HepG2 (cell line): Measurements from ENCODE around the gene PPP2R2C. TPM values are rescaled to one million over a fixed set of nuclear protein-coding genes. Genes with fewer than 3 reads are reported as not detected.

Experiments
- CREB1 ChIP-seq, 2 experiments: fragments of 450-650 bp in 1 of 2; IDR thresholded peaks; 2 replicates each; pipeline ENCODE4 v1.6.1; 2016 to 2017; ENCODE audit warnings: control low read depth in 1 of 2, mild to moderate bottlenecking in 1 of 2, missing compliant biosample characterization in 1 of 2, missing genetic modification characterization in 1 of 2
- HDAC6 ChIP-seq: fragments of 200-600 bp; sonication (generic); IDR thresholded peaks from 2 replicates; pipeline ENCODE4 v1.7.0; 2017; ENCODE audit warnings: mild to moderate bottlenecking, antibody characterized with exemption, low read length, low read depth
- KLF12 ChIP-seq: sonication (generic); formaldehyde crosslinking; IDR thresholded peaks from 2 replicates; pipeline ENCODE4 v1.4.0; 2020; ENCODE audit warnings: missing genetic modification reagents, borderline replicate concordance
- MEF2D ChIP-seq: sonication (generic); formaldehyde crosslinking; IDR thresholded peaks from 2 replicates; pipeline ENCODE4 v1.5.1; 2020; ENCODE audit warnings: mild to moderate bottlenecking, missing genetic modification reagents
- NR2F1 ChIP-seq, 2 experiments: fragments of 450-650 bp in 1 of 2; formaldehyde crosslinking in 1 of 2; IDR thresholded peaks; 2 replicates each; pipeline versions ENCODE4 v1.5.0 to v1.6.1; 2016 to 2020; ENCODE audit warnings: mild to moderate bottlenecking in 1 of 2, missing compliant biosample characterization in 1 of 2, missing genetic modification reagents in 1 of 2, moderate library complexity in 1 of 2
- RELA ChIP-seq: sonication (generic); formaldehyde crosslinking; IDR thresholded peaks from 2 replicates; pipeline ENCODE4 v1.4.0; 2020; ENCODE audit warnings: missing genetic modification reagents
- RFXAP ChIP-seq: sonication (generic); formaldehyde crosslinking; IDR thresholded peaks from 2 replicates; pipeline ENCODE4 v1.4.0; 2020; ENCODE audit warnings: missing genetic modification reagents, borderline replicate concordance
- SMAD9 ChIP-seq: sonication (generic); formaldehyde crosslinking; IDR thresholded peaks from 2 replicates; pipeline ENCODE4 v1.5.1; 2020; ENCODE audit warnings: mild to moderate bottlenecking, missing genetic modification reagents
- SP140L ChIP-seq: sonication (generic); formaldehyde crosslinking; IDR thresholded peaks from 2 replicates; pipeline ENCODE4 v1.4.0; 2020; ENCODE audit warnings: missing genetic modification reagents, borderline replicate concordance
- ZNF124 ChIP-seq: sonication (generic); formaldehyde crosslinking; IDR thresholded peaks from 2 replicates; pipeline ENCODE4 v1.4.0; 2020; ENCODE audit warnings: missing genetic modification reagents
- ZNF253 ChIP-seq: sonication (generic); formaldehyde crosslinking; IDR thresholded peaks from 2 replicates; pipeline ENCODE4 v1.8.0; 2022; ENCODE audit warnings: mild to moderate bottlenecking, missing genetic modification reagents, borderline replicate concordance
- ZNF496 ChIP-seq: sonication (generic); formaldehyde crosslinking; IDR thresholded peaks from 2 replicates; pipeline ENCODE4 v1.8.1; 2023; ENCODE audit warnings: mild to moderate bottlenecking, moderate library complexity, missing genetic modification reagents; ENCODE audit not compliant: insufficient replicate concordance
- ZNF550 ChIP-seq: sonication (generic); formaldehyde crosslinking; IDR thresholded peaks from 2 replicates; pipeline ENCODE4 v1.4.0; 2020; ENCODE audit warnings: mild to moderate bottlenecking, missing genetic modification reagents, borderline replicate concordance
- ZNF839 ChIP-seq: sonication (generic); formaldehyde crosslinking; IDR thresholded peaks from 2 replicates; pipeline ENCODE4 v1.4.0; 2020; ENCODE audit warnings: missing genetic modification reagents, mild to moderate bottlenecking, borderline replicate concordance
- polyA plus RNA-seq, 8 experiments: library from polyadenylated mRNA; depleted of rRNA in 3 of 8; stranded (reverse) in 7 of 8; unstranded in 1 of 8; fragments of >200 nt; fragmentation: Illumina TruSeq in 4 of 8; extraction: Trizol in 4 of 8; gene quantifications; 2 replicates each; pipeline versions ENCODE4 v1.2.1 to v1.2.3, GENCODE V29; 2011 to 2016; ENCODE audit warnings: low read depth in 4 of 8, missing spikeins in 1 of 8, mixed read lengths in 1 of 8; ENCODE audit not compliant: insufficient read depth in 1 of 8
- total RNA-seq, 5 experiments: library from RNA; depleted of rRNA; stranded (reverse); fragments of >200 nt; fragmentation: Illumina TruSeq; extraction: Trizol; gene quantifications; 2 replicates each; pipeline ENCODE4 v1.2.3, GENCODE V29; 2016; ENCODE audit warnings: low read depth in 1 of 5
- TF ChIP-seq, protein P1 (sequence below): IDR thresholded peaks from 2 replicates; pipeline ENCODE4 v1.6.1; 2016; ENCODE audit warnings: low read depth, missing genetic modification reagents, missing compliant biosample characterization
- TF ChIP-seq, protein P2 (sequence below): sonication (generic); formaldehyde crosslinking; IDR thresholded peaks from 2 replicates; pipeline ENCODE4 v1.4.0; 2020; ENCODE audit warnings: mild to moderate bottlenecking, missing genetic modification reagents
- TF ChIP-seq, protein P3 (sequence below): sonication (generic); formaldehyde crosslinking; IDR thresholded peaks from 2 replicates; pipeline ENCODE4 v1.8.1; 2023; ENCODE audit warnings: missing genetic modification reagents, inconsistent platforms, borderline replicate concordance
- TF ChIP-seq, protein P4 (sequence below): sonication (generic); formaldehyde crosslinking; IDR thresholded peaks from 2 replicates; pipeline ENCODE4 v1.4.0; 2020; ENCODE audit warnings: missing genetic modification reagents

PPP2R2C gene
- total and polyA plus RNA-seq, 2 of the 13 experiments (the other 11 are each of a cell fraction or from before 2014, with no cell fraction given), result 0.60 to 8.6 TPM

DNA sequence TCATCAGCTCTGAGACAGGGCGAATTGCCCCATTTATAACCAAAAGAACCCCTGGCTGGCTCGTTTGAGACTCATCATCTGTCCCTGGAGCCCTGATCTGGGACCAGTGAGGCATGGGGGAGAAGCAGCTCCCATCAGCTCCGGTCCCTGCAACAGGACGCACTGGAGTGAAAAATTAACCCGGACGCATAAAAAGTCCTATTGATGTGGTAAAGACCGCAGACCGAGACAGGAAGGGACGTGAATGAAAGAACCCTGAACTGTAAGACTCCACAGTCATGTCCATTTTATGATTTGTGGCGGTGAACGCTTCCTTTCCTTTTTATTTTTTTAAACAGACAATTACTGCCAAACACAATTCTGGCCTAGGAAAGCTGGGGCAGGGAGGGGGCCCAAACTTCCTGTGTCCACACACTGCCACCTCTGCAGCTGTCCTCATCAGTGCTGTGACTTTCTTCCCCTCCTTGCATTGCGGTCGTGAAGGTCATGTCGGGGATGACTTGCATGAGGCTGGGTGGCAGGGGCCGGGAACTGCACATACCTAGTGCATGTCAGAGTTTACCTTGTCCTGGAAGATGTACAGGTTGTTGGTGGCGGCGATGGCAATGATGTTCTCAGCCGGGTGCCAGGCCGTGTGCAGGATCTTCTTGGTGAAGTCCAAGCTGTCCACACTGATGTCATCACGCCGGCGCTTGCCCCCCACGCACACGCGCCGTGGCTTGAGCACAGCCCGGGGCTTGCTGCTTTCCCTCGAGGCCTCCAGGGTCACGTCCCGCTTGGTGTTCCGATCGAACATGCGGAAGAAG is 149.4 kb downstream of the PPP2R2C start (continued):
- no peak for TF ChIP-seq ZNF839 (CRISPR knock-in tag)
- no peak for TF ChIP-seq ZNF124 (CRISPR knock-in tag)
- TF ChIP-seq CREB1 (IDR thresholded peaks at IDR 0.05), result no peak
- peak; percentile 27; the same call in 1 of the 2 replicates for TF ChIP-seq CREB1 (CRISPR knock-in tag; IDR thresholded peaks at IDR 0.05)
- TF ChIP-seq RELA (CRISPR knock-in tag), result no peak
- TF ChIP-seq ZNF496, result no peak
- TF ChIP-seq RFXAP (CRISPR knock-in tag), result no peak
- TF ChIP-seq MEF2D (CRISPR knock-in tag), result peak; percentile 74; the same call in 1 of the 2 replicates
- TF ChIP-seq, protein P1, sequence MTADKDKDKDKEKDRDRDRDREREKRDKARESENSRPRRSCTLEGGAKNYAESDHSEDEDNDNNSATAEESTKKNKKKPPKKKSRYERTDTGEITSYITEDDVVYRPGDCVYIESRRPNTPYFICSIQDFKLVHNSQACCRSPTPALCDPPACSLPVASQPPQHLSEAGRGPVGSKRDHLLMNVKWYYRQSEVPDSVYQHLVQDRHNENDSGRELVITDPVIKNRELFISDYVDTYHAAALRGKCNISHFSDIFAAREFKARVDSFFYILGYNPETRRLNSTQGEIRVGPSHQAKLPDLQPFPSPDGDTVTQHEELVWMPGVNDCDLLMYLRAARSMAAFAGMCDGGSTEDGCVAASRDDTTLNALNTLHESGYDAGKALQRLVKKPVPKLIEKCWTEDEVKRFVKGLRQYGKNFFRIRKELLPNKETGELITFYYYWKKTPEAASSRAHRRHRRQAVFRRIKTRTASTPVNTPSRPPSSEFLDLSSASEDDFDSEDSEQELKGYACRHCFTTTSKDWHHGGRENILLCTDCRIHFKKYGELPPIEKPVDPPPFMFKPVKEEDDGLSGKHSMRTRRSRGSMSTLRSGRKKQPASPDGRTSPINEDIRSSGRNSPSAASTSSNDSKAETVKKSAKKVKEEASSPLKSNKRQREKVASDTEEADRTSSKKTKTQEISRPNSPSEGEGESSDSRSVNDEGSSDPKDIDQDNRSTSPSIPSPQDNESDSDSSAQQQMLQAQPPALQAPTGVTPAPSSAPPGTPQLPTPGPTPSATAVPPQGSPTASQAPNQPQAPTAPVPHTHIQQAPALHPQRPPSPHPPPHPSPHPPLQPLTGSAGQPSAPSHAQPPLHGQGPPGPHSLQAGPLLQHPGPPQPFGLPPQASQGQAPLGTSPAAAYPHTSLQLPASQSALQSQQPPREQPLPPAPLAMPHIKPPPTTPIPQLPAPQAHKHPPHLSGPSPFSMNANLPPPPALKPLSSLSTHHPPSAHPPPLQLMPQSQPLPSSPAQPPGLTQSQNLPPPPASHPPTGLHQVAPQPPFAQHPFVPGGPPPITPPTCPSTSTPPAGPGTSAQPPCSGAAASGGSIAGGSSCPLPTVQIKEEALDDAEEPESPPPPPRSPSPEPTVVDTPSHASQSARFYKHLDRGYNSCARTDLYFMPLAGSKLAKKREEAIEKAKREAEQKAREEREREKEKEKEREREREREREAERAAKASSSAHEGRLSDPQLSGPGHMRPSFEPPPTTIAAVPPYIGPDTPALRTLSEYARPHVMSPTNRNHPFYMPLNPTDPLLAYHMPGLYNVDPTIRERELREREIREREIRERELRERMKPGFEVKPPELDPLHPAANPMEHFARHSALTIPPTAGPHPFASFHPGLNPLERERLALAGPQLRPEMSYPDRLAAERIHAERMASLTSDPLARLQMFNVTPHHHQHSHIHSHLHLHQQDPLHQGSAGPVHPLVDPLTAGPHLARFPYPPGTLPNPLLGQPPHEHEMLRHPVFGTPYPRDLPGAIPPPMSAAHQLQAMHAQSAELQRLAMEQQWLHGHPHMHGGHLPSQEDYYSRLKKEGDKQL (CRISPR knock-in tag), result no peak
- TF ChIP-seq SP140L (CRISPR knock-in tag), result no peak
- TF ChIP-seq SMAD9 (CRISPR knock-in tag), result no peak
- no peak for TF ChIP-seq KLF12 (CRISPR knock-in tag)
- 0 out of 4 replicates have a peak, but pooled peaks have one; percentile 41 to 47 for TF ChIP-seq NR2F1 (CRISPR knock-in tag; IDR thresholded peaks at IDR 0.05)
- TF ChIP-seq HDAC6, result no peak
- TF ChIP-seq, protein P2, sequence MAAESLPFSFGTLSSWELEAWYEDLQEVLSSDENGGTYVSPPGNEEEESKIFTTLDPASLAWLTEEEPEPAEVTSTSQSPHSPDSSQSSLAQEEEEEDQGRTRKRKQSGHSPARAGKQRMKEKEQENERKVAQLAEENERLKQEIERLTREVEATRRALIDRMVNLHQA (CRISPR knock-in tag), result no peak
- no peak for TF ChIP-seq ZNF550
- TF ChIP-seq ZNF253, result no peak
- TF ChIP-seq, protein P3, sequence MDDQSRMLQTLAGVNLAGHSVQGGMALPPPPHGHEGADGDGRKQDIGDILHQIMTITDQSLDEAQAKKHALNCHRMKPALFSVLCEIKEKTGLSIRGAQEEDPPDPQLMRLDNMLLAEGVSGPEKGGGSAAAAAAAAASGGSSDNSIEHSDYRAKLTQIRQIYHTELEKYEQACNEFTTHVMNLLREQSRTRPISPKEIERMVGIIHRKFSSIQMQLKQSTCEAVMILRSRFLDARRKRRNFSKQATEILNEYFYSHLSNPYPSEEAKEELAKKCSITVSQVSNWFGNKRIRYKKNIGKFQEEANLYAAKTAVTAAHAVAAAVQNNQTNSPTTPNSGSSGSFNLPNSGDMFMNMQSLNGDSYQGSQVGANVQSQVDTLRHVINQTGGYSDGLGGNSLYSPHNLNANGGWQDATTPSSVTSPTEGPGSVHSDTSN, result no peak
- TF ChIP-seq, protein P4, sequence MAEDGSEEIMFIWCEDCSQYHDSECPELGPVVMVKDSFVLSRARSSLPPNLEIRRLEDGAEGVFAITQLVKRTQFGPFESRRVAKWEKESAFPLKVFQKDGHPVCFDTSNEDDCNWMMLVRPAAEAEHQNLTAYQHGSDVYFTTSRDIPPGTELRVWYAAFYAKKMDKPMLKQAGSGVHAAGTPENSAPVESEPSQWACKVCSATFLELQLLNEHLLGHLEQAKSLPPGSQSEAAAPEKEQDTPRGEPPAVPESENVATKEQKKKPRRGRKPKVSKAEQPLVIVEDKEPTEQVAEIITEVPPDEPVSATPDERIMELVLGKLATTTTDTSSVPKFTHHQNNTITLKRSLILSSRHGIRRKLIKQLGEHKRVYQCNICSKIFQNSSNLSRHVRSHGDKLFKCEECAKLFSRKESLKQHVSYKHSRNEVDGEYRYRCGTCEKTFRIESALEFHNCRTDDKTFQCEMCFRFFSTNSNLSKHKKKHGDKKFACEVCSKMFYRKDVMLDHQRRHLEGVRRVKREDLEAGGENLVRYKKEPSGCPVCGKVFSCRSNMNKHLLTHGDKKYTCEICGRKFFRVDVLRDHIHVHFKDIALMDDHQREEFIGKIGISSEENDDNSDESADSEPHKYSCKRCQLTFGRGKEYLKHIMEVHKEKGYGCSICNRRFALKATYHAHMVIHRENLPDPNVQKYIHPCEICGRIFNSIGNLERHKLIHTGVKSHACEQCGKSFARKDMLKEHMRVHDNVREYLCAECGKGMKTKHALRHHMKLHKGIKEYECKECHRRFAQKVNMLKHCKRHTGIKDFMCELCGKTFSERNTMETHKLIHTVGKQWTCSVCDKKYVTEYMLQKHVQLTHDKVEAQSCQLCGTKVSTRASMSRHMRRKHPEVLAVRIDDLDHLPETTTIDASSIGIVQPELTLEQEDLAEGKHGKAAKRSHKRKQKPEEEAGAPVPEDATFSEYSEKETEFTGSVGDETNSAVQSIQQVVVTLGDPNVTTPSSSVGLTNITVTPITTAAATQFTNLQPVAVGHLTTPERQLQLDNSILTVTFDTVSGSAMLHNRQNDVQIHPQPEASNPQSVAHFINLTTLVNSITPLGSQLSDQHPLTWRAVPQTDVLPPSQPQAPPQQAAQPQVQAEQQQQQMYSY, result no peak
